Natural killer cell (primary cell): ENCODE results near the gene RBFOX2. TPM values are rescaled to one million over a fixed set of nuclear protein-coding genes. Genes with fewer than 3 reads are reported as not detected.
"Not testable (repeated sequence)": the region's sequence is repeated elsewhere in the genome, so short reads cannot be mapped to it uniquely, and the experiment has no call there.

ENCODE experiments used
- ATAC-seq, 3 donors: fragments of 150-1000 bp in 2 of 3; fragments of 200-7000 bp in 1 of 3; cut with Tn5 transposase; 1 replicate in 1 of 3; 2 replicates in 2 of 3; pipeline ENCODE4 v1.10.0; 2021; ENCODE audit warnings: mild to moderate bottlenecking in 2 of 3, moderate library complexity in 2 of 3
- DNase-seq, 2 donors: peaks; one replicate each; pipeline versions ENCODE4 v3.0.0 to v3.0.0-alpha.2; 2013 to 2021; ENCODE audit warnings: mixed read lengths in 1 of 2
- H3K27ac ChIP-seq: one replicate; pipeline ENCODE4 v1.5.1; 2013; ENCODE audit warnings: mild to moderate bottlenecking, low read length
- H3K27me3 ChIP-seq: one replicate; pipeline ENCODE4 v1.6.1; 2013; ENCODE audit warnings: low read length; ENCODE audit not compliant: control insufficient read depth, insufficient read depth
- H3K36me3 ChIP-seq: one replicate; pipeline ENCODE4 v1.6.1; 2013; ENCODE audit warnings: low read length; ENCODE audit not compliant: control insufficient read depth, insufficient read depth
- H3K4me1 ChIP-seq: one replicate; pipeline ENCODE4 v1.6.1; 2013; ENCODE audit warnings: low read length; ENCODE audit not compliant: control insufficient read depth, insufficient read depth
- H3K4me3 ChIP-seq: one replicate; pipeline ENCODE4 v1.5.1; 2013; ENCODE audit warnings: low read length
- H3K9me3 ChIP-seq: one replicate; pipeline ENCODE4 v1.6.1; 2013; ENCODE audit warnings: low read length; ENCODE audit not compliant: control insufficient read depth, insufficient read depth
- H3K27ac Mint-ChIP-seq, 2 donors: one replicate each; pipeline ENCODE4 v1.8.0; 2022; ENCODE audit warnings: mild to moderate bottlenecking in 2 of 2, mixed read lengths in 2 of 2, moderate library complexity in 1 of 2
- H3K27me3 Mint-ChIP-seq, 2 donors: one replicate each; pipeline ENCODE4 v1.8.0; 2022; ENCODE audit warnings: low read depth in 2 of 2, mixed read lengths in 2 of 2
- H3K36me3 Mint-ChIP-seq: one replicate; pipeline ENCODE4 v1.8.0; 2022; ENCODE audit warnings: mixed read lengths
- H3K4me1 Mint-ChIP-seq, 2 donors: one replicate each; pipeline ENCODE4 v1.8.0; 2022; ENCODE audit warnings: mixed read lengths in 2 of 2
- H3K4me3 Mint-ChIP-seq: one replicate; pipeline ENCODE4 v1.8.0; 2022; ENCODE audit warnings: mild to moderate bottlenecking, moderate library complexity, mixed read lengths
- H3K9me3 Mint-ChIP-seq, 2 donors: one replicate each; pipeline ENCODE4 v1.8.0; 2022; ENCODE audit warnings: mixed read lengths in 2 of 2
- CTCF ChIP-seq: fragments of 200-600 bp; IDR thresholded peaks from one replicate; pipeline ENCODE4 v1.8.0; 2022; ENCODE audit warnings: antibody characterized with exemption
- WGBS: methylation state at CpG from one replicate; pipeline ENCODE4 v1.1.7; 2013; ENCODE audit warnings: missing lambda C conversion rate; ENCODE audit not compliant: insufficient coverage; 5-methylcytosine and 5-hydroxymethylcytosine counted together
- intact Hi-C: fragments of 100-400 bp; cut with micrococcal nuclease; formaldehyde crosslinking; loops from one replicate; pipeline ENCODE4 v1.14.2; 2022
- total RNA-seq, 4 donors: library from RNA; stranded (reverse); fragments of 120-200 nt in 1 of 4; gene quantifications; one replicate each; pipeline versions ENCODE4 v1.2.3 to v1.2.4, GENCODE V29; 2013 to 2022

The RBFOX2 gene
- total RNA-seq, 3 donors from 2014 or later (not counting 1 experiment from before 2014, with no cell fraction given), result 1.0 to 4.7 (median 3.0) TPM

GRCh38 chr22:35812600-35812999 is 216.0 kb downstream of the RBFOX2 start:
- TF ChIP-seq CTCF, result no peak
- Histone ChIP-seq H3K9me3 (no peaks in the 10 kb centered on the region), H3K36me3 (no peaks in the 10 kb centered on the region), H3K27me3 (no peaks in the 10 kb centered on the region), H3K4me1 (no peaks in the 10 kb centered on the region), H3K4me3 (no peak overlapping the region), H3K27ac (no peak overlapping the region)
- DNase-seq, result no peak
- WGBS, result 90% methylated on average over 3 of the region's 4 CpGs
- H3K27ac Mint-ChIP-seq, result no peak overlapping the region
- H3K9me3 Mint-ChIP-seq, result no peaks in the 10 kb centered on the region
- H3K4me3 Mint-ChIP-seq, result no peak overlapping the region
- H3K36me3 Mint-ChIP-seq, result no peaks in the 10 kb centered on the region
- no peaks in the 10 kb centered on the region for H3K4me1 Mint-ChIP-seq
- H3K27me3 Mint-ChIP-seq, result peaks cover 0 to 4% of the 10 kb centered on the region in 2 donors
- ATAC-seq, result no peak
- intact Hi-C loops, result no loop called here

- TF ChIP-seq CTCF, result no peak
- WGBS, result 86% methylated on average over 3 of the region's 3 CpGs
- Mint-ChIP-seq H3K4me3 (no peak overlapping the region), H3K9me3 (no peaks in the 10 kb centered on the region), H3K36me3 (no peaks in the 10 kb centered on the region), H3K27ac (no peak overlapping the region), H3K4me1 (no peaks in the 10 kb centered on the region), H3K27me3 (peaks cover 0 to 4% of the 10 kb centered on the region in 2 donors)
- Histone ChIP-seq H3K9me3 (no peaks in the 10 kb centered on the region), H3K4me3 (no peak overlapping the region), H3K4me1 (no peaks in the 10 kb centered on the region), H3K27me3 (no peaks in the 10 kb centered on the region), H3K27ac (no peak overlapping the region), H3K36me3 (no peaks in the 10 kb centered on the region)
- ATAC-seq (no peak), DNase-seq (no peak)
- intact Hi-C loops, result no loop called here
Measured at GRCh38 chr22:35811670-35812069, 217.0 kb downstream of the RBFOX2 start.

- H3K4me1 Mint-ChIP-seq, result no peaks in the 10 kb centered on the region
- over 99% methylated on average over 6 of the region's 9 CpGs for WGBS
- no peak overlapping the region for H3K27ac Mint-ChIP-seq
- TF ChIP-seq CTCF, result no peak
- no peaks in the 10 kb centered on the region for H3K9me3 Mint-ChIP-seq
- H3K36me3 ChIP-seq, result no peaks in the 10 kb centered on the region
- no peak overlapping the region for H3K4me3 Mint-ChIP-seq
- no peak overlapping the region for H3K4me3 ChIP-seq
- no peaks in the 10 kb centered on the region for H3K27me3 ChIP-seq
- no peak for ATAC-seq
- H3K36me3 Mint-ChIP-seq, result no peaks in the 10 kb centered on the region
- H3K4me1 ChIP-seq, result no peaks in the 10 kb centered on the region
- H3K27ac ChIP-seq, result no peak overlapping the region
- H3K27me3 Mint-ChIP-seq, result peaks cover 0 to 4% of the 10 kb centered on the region in 2 donors
- no peaks in the 10 kb centered on the region for H3K9me3 ChIP-seq
- intact Hi-C loops, result no loop called here
- DNase-seq, result no peak
Measured at GRCh38 chr22:35809816-35810215, 218.8 kb downstream of the RBFOX2 start.

GRCh38 chr22:35808377-35808776 is 220.2 kb downstream of the RBFOX2 start:
- Mint-ChIP-seq H3K27me3 (peaks cover 0 to 4% of the 10 kb centered on the region in 2 donors), H3K4me3 (no peak overlapping the region), H3K4me1 (no peaks in the 10 kb centered on the region), H3K9me3 (no peaks in the 10 kb centered on the region), H3K36me3 (no peaks in the 10 kb centered on the region), H3K27ac (no peak overlapping the region)
- Histone ChIP-seq H3K9me3 (no peaks in the 10 kb centered on the region), H3K27ac (no peak overlapping the region), H3K27me3 (no peaks in the 10 kb centered on the region), H3K4me3 (no peak overlapping the region), H3K36me3 (no peaks in the 10 kb centered on the region), H3K4me1 (no peaks in the 10 kb centered on the region)
- no peak for TF ChIP-seq CTCF
- intact Hi-C loops, result no loop called here
- ATAC-seq, result no peak
- WGBS, result 86% methylated on average over 1 of the region's 2 CpGs
- DNase-seq, result no peak

- H3K9me3 Mint-ChIP-seq, H3K27ac Mint-ChIP-seq, H3K4me3 Mint-ChIP-seq, H3K27me3 Mint-ChIP-seq, H3K36me3 Mint-ChIP-seq, H3K36me3 ChIP-seq, H3K27ac ChIP-seq, DNase-seq, intact Hi-C loops, H3K4me3 ChIP-seq, H3K27me3 ChIP-seq, H3K9me3 ChIP-seq, H3K4me1 Mint-ChIP-seq, ATAC-seq, H3K4me1 ChIP-seq: not testable (repeated sequence)
- WGBS, result 93% methylated on average over 8 of the region's 8 CpGs
Measured at GRCh38 chr22:35806668-35807067, 222.0 kb downstream of the RBFOX2 start.
